Thyroid gland (tissue), 4 donors: Measurements from ENCODE around the gene PROKR1.

Experiments
- CTCF ChIP-seq, 6 experiments: fragments of 200-600 bp in 3 of 6; fragments of 450-650 bp in 3 of 6; sonication (generic) in 3 of 6; IDR thresholded peaks; one replicate each; pipeline ENCODE4 v1.5.1; 2016 to 2019; ENCODE audit warnings: antibody characterized with exemption in 6 of 6, mild to moderate bottlenecking in 2 of 6, inconsistent platforms in 1 of 6, moderate library complexity in 1 of 6
- POLR2A ChIP-seq, 2 donors: fragments of 450-650 bp; IDR thresholded peaks; one replicate each; pipeline ENCODE4 v1.6.1; 2017; ENCODE audit warnings: antibody characterized with exemption in 2 of 2, mild to moderate bottlenecking in 2 of 2, moderate library complexity in 1 of 2

GRCh38 chr2:68612765-68613519, 30.4 kb upstream of the PROKR1 start:
- TF ChIP-seq CTCF (IDR thresholded peaks at IDR 0.05) (no peak), POLR2A (IDR thresholded peaks at IDR 0.05) (no peak)
